ENCODE data around the gene CGGBP1.

The CGGBP1 gene

GRCh38 chr3:88058581-88059379, at the start of gene CGGBP1, which contains the start of gene ZNF654:
CGGBP1 (minus strand) TSS chr3:88059005; CDS start chr3:88055976, 3,029 bp downstream.
ZNF654 (plus strand) TSS chr3:88059255; CDS start chr3:88059320, 65 bp downstream.
- peak; percentile 99 for DNase-seq

- no peak for DNase-seq
These were observed 46.5 kb upstream of the CGGBP1 start for GRCh38 chr3:88105325-88105724.

- DNase-seq = no peak
These were observed 42.3 kb upstream of the CGGBP1 start for GRCh38 chr3:88101142-88101541.

- DNase-seq = no peak
These were observed 34.5 kb upstream of the CGGBP1 start for GRCh38 chr3:88093266-88093665.

GRCh38 chr3:88092270-88092669, 33.5 kb upstream of the CGGBP1 start:
- DNase-seq = no peak

GRCh38 chr3:88090681-88091080, 31.9 kb upstream of the CGGBP1 start:
- DNase-seq = no peak

GRCh38 chr3:88084097-88084501, 25.3 kb upstream of the CGGBP1 start:
- DNase-seq = no peak

- no peak for DNase-seq
These were observed 24.0 kb upstream of the CGGBP1 start for GRCh38 chr3:88082854-88083253.

GRCh38 chr3:88078932-88079331, 20.1 kb upstream of the CGGBP1 start:
- DNase-seq = no peak

- DNase-seq = no peak
These were observed 17.9 kb upstream of the CGGBP1 start for GRCh38 chr3:88076712-88077111.

GRCh38 chr3:88075497-88075896, 16.7 kb upstream of the CGGBP1 start:
- no peak for DNase-seq

GRCh38 chr3:88075072-88075471, 16.3 kb upstream of the CGGBP1 start:
- DNase-seq = no peak

- no peak for DNase-seq
These were observed 2.9 kb upstream of the CGGBP1 start for GRCh38 chr3:88061746-88062145.

- DNase-seq = no peak
These were observed 770 bp upstream of the CGGBP1 start for GRCh38 chr3:88059380-88060170.

GRCh38 chr3:88058306-88058580, 562 bp downstream of the CGGBP1 start:
- DNase-seq = no peak

- no peak for DNase-seq
These were observed 1.0 kb downstream of the CGGBP1 start for GRCh38 chr3:88057630-88058305.

GRCh38 chr3:88046766-88047165, 12.0 kb downstream of the CGGBP1 start:
- no peak for DNase-seq

GRCh38 chr3:88044411-88044810, 14.4 kb downstream of the CGGBP1 start:
- DNase-seq = no peak

- DNase-seq = no peak
These were observed 17.8 kb downstream of the CGGBP1 start for GRCh38 chr3:88041005-88041404.

- no peak for DNase-seq
These were observed 18.3 kb downstream of the CGGBP1 start for GRCh38 chr3:88040529-88040928.

GRCh38 chr3:88038566-88038965, 20.2 kb downstream of the CGGBP1 start:
- DNase-seq = no peak

GRCh38 chr3:88036221-88036620, 22.6 kb downstream of the CGGBP1 start:
- no peak for DNase-seq

- DNase-seq = no peak
These were observed 24.1 kb downstream of the CGGBP1 start for GRCh38 chr3:88034491-88035275.

All from stimulated activated CD4-positive, alpha-beta T cell treated with anti-CD3 and anti-CD28 coated beads, Interleukin-1b, Interleukin-23, amount 100 ng/mL, for 48 hours (primary cell).